Medulla oblongata (tissue), 1 donor: ENCODE results near the gene GSC2.

ENCODE experiments used
- DNase-seq: peaks from one replicate; pipeline ENCODE4 v3.0.0-alpha.2; 2015; ENCODE audit errors: extremely low spot score

The GSC2 gene

DNA sequence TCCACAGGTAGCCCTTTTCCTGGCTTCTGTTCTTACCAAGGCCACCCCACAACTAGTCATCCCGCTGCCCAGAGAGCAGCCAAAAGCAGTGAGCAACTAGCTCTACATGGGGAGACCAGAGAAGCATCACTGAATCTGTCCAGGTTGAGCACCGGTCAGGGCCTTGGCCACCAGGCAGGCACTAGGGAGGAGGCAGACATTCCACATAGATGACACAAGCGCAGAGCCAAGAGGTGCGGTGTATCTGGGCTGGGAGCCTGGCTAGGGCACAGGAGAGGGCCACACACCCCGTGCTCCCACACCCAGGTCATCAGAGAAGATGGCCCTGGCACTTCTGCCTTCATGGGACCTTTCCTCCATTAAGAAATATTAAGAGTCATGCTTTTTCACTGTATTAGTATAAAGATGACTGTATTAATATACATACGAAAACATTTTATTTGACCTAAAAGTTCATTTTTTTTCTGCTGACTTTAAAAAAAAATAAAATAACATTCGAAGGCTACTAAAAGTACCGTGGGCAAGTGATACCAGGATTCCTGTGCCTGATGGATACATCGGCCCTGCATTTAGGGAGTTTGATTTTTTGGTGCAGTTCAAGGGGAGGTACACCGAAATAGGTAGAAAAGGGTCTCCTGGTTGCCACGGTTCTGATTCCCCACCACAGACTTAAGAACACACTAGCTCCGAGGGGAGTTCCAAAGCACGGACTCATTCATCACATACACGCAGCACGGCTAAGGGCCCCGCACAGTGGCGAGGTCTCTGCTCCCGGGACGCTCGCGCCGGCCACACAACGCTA lies 29.1 kb downstream of the GSC2 start:
- no peak for DNase-seq

- no peak for DNase-seq
These were observed 30.1 kb downstream of the GSC2 start for GRCh38 chr22:19119949-19120348.

DNA sequence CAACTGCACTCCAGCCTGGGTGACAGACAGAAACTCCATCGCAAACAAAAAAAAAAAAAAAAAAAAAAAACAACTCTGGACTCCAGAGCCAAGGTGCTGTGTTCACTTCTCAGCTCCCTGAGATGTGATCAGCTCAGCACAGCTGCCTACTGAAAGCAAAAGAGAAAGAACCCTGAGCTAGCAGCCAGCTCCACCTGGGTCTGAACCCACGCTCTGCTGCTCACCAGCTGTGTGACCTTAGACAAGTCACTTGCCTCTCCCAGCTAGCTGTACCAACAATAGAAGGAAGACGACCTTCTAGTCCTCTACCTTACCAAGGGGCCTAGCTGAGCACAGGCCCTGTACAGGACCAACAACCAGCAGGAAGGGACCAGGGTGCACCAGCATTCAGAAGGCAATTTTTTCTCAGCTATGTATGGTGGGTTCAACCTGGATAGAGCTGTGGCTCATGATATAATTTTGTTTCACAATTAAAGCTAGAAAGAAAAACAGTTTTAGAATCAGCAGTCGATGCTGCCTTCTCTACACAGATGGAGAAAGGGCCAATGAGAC lies 31.7 kb downstream of the GSC2 start:
- no peak for DNase-seq

DNA sequence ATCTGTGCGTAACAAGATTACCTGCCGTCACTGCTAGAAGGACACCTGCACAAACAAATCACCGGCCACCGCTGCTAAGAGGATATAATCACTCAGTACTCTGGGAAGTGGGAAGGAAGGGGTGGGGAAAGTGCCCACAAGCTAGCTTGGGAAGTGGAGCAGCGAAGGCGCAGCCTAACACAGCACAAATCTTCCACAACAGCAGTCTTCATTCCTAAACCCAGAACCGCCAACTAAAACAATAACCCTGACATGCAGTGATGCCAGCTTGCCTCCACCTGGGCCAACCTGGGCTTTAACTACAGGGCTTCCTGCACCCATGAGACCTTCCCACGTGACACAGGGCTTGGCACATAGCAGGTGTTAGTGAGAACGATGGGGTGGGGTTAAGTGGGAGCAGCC lies 33.0 kb downstream of the GSC2 start:
- DNase-seq = no peak

DNA sequence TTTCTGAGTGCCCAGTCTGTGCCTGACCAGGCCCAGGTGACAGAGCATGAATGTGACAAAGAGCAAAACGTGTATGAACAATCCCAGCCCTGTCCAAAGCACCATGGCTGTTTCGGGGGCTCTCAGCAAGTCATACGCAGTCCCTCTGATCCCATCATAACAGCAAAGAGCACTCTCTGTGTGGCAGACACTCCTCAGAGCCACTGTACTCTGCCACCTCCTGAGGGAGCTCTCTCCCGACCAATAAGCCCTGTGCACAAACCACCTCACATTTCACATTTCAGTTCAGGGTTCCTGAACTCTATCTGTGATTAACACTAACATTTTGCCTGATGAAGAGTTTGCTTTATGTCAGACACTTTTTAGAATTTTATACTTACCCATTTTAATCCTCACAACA lies 34.5 kb downstream of the GSC2 start:
- DNase-seq = peak; percentile 75

DNA sequence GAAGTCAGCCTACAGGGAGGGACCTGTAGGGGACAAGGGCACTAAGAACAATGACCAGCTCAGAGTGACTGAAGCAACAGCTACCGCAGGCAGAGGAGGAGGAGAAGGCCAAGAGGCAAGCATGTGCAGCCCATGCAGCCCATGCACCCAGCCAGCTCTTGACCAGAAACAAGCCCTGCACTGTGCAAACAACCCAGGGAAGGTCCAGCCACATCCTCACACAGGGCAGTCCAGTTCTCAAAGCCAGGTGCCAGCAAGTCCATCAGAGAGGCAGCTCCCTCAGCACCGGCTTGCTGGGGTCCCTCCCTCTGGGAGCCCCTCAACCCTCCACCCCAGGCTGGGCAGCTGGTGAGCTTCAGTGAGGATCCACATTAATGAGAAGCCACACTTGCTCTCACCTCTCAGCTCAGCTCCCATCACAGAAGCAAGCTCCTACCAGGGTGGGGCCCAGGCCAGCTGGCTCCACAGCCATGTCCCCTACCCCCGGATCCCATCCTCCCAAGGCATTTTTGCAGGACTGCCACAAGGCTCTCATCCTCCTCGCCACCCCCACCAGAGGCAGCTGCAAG lies 35.0 kb downstream of the GSC2 start:
- DNase-seq = no peak

GRCh38 chr22:19113429-19113828 lies 36.7 kb downstream of the GSC2 start:
- DNase-seq = no peak

DNA sequence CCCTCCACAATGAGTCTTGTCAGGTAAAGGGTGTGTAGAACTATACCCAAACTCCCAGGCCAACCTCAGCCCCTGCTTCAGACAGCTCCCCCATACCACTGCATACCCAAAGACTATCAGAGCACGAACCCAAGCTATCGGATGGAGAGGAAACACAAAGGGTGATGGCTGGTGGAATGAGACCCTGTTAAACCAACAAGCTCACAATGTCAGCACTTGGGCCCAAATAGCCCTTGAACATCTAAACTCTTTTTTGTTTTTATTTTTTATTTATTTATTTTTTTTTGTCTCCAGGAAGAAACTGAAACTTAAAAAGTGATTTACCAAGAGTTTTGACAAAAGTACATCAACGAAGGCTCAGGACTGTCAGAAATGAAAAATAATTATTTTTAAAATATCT lies 38.5 kb downstream of the GSC2 start:
- no peak for DNase-seq

DNA sequence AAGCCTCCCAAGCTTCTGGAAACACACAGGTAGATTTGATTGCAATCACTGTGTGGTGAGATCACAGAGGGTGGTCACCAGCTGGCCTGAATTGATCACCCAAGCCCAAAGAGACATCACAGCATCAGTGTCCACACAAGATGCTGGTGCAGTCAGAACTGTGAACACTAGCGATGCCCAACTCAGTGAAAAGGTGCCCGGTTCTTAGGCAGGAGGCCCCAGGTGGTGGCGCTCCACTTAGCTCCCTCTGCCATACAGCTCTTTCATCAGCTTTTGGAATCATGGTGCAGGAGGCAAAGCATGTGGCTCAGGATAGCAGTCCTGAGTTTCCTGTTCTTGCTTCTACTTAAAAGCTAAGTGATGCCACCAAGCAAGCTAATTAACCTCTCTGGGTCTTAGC lies 39.0 kb downstream of the GSC2 start:
- DNase-seq = no peak

DNA sequence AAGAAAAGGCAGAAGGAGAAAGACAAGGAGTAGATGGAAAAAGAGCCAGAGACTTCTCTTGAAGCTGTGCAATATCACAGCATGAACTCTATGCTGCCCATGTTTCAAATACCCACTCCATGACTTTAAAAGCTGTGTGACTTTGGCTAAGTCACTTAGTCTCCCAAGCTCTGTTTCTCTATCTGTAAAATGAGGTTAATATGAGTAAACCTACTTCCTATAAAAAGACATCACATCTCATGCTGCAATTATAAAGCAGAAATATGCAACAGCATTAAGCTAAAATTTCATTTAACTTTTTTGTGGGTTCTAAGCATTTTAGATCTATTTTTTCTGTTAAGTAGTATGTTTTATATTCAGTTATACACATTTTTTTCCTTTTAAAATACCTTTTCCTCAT lies 39.4 kb downstream of the GSC2 start:
- no peak for DNase-seq

DNA sequence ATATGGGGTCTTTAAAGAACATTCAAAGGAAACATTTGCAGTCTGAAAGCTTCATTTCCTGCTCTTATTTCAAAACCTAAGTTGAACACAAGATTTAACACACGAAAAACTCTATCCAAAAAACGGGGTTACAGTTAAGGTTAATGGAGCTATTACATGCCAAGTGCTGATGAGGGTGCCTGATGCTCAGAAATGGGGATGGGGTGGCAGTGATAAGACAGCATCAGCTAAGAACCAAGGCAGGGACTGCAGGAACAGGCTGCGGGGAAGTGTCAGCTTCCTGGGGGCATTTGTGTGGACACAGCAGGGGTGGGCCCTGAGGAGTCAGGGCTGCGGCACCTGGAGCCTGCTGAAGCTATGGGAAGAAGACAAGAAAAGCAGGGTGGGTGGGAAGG lies 40.0 kb downstream of the GSC2 start:
- no peak for DNase-seq

GRCh38 chr22:19109198-19110063 lies 40.7 kb downstream of the GSC2 start:
- peak; percentile 46 for DNase-seq

- no peak for DNase-seq
These were observed 41.3 kb downstream of the GSC2 start for GRCh38 chr22:19108807-19109197.

- no peak for DNase-seq
These were observed 42.4 kb downstream of the GSC2 start for GRCh38 chr22:19107730-19108074.

DNA sequence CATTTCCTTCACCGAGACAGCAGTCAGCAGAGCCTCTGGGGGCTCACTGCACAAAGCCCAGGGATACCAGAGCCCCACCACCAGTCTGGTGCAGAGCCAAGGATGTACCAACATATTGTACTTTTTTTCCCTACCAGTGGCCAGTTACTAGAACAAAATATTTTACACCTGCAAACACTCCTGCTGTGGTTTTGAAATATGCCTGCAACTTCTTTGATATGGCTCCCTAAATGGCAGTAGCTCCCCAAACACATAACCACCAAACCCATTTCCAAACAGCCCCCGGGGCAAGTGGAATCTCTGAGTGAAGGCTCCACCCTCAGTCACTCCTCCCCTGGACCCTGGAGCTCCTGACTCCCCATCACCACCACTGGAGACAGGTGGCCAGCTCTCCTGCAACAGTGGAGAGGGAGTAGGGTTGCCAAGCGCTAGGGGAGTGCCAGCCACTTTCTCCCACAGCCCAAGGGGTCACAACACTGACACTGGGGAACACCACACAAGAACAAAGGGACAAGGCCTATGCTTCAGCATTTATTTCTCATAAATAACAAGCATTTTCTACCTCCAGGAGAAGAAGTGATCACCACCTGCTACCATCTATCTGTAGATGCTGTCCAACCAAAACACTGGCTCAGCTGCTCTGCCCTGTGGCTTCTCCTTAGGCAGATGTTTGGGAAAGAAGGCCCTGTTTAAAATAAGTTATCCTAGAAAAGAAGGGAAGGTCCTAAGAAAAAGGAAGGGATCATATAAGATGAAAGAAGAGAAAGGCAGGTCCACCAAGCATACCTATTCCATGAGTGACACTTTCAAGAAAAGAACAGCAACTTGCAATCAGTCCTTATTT lies 43.0 kb downstream of the GSC2 start:
- DNase-seq = no peak

GRCh38 chr22:19105867-19106802 lies 44.0 kb downstream of the GSC2 start:
- no peak for DNase-seq

DNA sequence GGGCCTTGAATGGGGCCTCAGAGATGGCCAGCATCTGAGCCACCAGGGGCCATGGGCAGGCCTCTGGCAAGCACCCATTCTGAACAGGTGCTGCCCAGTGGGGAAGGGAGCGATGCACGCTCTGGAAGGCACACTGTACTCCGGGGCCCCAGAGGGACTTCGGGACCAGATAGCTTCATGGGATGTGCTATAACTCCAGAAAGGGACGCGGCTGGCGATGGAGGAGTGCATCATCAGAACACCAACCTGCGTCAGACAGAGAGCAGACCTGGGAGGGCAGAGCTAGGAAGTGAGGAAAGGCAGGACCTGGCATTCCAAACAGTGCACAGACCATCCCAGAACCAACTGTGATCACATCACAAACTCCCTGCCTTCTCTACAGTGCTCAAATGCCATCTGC lies 44.6 kb downstream of the GSC2 start:
- DNase-seq = no peak

DNA sequence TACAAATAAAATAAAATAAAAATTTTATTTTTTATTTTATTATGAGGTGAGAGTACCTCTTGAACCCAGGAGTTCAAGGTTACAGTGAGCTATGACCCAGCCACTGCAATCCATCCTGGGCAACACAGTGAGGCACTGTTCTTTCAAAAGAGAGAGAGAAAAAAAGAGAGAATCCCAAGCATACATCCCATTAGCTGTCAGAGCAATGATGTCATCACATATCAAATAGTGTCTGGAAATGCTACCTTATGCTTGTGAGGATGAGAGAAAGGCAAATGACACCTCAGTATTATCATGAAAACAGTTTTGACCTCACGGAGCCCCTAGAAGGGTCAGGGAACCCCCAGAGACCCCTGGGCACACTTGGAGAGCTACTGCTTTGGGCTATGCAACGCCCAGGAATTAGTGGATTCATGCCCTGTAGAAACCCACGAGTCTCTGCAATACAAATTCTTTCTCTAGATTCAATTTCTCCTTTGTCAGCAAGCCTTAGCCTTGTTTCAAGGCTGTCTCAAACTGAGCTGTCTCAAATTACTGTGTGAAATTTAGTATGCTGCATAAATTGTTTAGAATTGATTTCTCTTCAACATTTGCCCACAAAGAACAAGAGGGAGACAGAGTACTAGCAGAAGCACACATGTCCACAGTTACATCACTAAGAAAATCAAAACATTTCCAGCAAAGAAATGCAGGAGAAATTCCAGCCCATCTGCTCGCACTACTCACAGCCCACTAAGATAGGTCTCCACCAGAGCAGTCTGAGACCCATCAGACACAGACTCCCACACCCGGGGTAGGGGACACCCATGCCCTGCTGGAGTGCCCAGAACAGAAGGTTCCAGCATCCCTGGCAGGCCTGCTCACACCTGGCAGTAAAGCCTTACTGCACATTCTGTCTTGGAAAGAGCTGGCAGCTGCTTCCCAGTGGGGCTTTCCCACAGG lies 45.9 kb downstream of the GSC2 start:
- DNase-seq = no peak

DNA sequence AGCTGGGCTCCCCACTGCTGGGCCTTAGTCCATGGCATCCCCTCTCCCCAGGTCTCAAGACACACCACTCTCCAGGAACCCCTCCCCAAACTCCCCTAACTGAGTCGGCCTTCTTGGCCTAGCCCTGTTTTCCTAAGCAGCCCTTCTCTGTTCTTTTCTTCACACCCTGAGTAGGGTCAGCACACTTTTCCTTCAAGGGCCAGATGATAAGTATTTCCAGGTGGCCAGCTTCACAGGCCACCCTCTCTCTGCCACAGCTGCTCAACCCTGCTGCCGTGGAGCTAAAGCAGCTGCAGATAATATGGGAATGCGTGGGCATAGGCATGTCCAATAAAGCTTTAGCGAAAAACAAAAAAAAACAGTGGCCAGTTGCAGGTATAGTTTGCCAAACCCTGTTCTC lies 51.9 kb downstream of the GSC2 start:
- DNase-seq = no peak
